SH-SY5Y (cell line): Measurements from ENCODE around the gene WBP2NL.

Source experiments
- GATA2 ChIP-seq: IDR thresholded peaks from 2 replicates; pipeline ENCODE4 v1.6.1; 2011; ENCODE audit warnings: mild to moderate bottlenecking, low read depth, low read length
- GATA3 ChIP-seq: IDR thresholded peaks from 2 replicates; pipeline ENCODE4 v1.6.1; 2011; ENCODE audit warnings: low read depth, mild to moderate bottlenecking, low read length, moderate library complexity

DNA sequence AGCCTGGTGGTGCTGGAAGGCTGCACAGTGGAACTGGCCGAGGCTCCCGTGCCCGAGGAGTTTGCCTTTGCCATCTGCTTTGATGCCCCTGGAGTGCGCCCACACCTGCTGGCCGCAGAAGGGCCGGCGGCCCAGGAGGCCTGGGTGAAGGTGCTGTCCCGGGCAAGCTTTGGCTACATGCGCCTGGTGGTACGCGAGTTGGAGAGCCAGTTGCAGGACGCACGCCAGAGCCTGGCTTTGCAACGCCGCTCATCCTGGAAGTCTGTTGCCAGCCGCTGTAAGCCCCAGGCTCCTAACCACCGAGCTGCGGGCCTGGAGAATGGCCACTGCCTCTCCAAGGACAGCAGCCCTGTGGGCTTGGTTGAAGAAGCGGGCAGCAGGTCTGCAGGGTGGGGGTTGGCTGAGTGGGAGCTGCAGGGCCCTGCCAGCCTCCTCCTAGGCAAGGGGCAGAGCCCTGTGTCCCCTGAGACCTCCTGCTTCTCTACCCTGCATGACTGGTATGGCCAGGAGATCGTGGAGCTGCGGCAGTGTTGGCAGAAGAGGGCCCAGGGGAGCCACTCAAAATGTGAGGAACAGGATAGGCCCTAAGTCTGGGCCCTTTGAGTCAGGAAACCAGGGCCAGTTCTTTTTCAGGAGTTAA, 79.0 kb downstream of the WBP2NL start:
- TF ChIP-seq GATA3 (no peak), GATA2 (no peak)
